ENCODE measurements around the gene WDR37.

WDR37 gene

DNA sequence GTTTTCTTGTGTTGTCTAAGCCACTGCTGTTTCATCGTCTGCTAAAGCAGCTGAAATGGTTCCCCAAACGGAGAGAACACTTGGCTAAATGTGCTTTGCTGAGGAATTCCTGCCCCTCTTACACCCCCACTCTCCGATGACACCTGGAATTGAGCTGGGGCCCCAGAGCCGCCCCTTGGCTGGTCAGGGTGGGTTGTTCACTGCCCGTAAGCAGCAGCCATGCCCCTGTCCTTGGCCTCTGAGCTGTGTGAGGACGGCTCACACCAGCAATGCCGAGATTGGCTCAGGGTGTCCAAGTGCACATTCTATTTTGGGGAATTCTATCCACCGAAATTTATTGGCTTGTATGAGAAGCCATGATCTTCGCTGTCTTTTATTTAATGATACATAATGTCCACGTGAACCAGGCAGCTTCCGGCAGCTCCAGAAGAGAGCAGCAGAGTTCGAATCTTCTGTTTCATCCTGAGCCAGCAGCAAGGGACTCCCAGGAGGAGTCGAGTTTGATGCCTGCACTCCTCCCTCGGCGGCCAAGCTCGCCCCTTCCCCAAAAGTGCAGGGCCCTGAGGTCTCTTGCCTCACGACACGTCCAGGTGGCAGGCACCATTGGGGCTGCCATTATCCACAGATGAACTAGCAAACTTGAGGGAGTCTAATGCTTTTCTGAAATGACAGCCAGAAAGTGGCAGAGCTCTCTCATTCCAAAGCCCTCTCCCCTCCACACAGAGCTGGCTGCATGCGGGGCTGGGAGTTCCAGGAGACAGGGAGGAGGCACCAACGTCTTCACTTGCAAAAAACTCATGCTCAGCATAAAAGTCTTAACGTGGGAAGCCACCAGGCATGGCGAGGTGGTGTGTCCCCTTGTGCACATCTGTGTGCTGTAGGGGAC lies 114.0 kb downstream of the WDR37 start:
- no peak for DNase-seq (ENCODE audit: low spot score)

DNA sequence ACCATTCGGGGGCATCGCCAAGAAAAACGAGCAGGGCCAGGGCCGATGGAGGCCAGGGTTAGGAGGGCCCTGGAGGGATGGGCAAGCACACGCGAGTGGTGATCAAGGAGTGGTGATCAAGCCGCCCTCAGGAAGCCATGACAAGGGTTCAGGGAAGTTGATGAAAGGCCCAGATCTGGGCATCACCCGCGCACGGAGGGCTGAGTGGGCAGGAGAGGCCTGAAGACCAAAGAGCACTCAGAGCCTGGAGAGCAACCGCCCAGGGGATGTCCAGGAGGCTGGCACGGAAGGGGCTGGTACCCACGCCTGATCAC lies 114.6 kb downstream of the WDR37 start:
- no peak for DNase-seq (ENCODE audit: low spot score)

DNA sequence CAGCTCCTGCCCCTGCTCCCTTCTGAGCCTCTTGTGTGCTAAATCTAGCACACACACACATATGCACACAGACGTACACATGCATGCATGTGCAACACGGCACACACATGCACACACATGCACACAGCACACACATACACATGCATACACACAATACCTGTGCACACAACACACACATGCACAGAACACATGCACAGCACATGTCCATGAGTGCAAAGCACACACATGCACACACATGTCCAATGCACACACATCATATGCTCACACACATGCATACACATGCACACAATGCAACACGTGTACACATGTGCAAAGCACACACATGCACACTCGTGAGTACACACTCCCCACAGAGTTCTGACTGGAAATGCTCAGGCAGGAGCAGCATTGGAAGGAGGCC lies 115.0 kb downstream of the WDR37 start:
- DNase-seq (ENCODE audit: low spot score) = no peak

DNA sequence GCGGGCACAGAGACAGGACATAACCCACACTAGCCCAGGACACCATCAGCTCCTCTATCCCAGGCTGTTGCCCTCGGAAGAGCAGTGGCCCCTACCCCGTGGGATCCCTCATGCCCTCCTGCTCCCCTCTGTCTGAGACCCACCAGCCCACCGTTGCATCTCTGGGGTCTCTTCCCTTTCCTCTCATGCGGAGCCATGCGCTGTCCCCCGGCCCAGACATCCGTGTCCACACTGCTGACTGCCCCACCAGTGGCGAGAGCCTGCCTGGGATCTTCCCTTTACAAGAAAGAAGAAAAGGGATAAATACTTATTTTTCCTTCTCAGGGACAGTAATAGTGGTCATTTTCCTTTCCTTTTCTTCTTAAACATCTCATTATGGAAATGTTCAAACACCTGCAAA lies 115.4 kb downstream of the WDR37 start:
- no peak for DNase-seq (ENCODE audit: low spot score)

- no peak for DNase-seq (ENCODE audit: low spot score)
These were observed 116.2 kb downstream of the WDR37 start for GRCh38 chr10:1172256-1172984.

DNA sequence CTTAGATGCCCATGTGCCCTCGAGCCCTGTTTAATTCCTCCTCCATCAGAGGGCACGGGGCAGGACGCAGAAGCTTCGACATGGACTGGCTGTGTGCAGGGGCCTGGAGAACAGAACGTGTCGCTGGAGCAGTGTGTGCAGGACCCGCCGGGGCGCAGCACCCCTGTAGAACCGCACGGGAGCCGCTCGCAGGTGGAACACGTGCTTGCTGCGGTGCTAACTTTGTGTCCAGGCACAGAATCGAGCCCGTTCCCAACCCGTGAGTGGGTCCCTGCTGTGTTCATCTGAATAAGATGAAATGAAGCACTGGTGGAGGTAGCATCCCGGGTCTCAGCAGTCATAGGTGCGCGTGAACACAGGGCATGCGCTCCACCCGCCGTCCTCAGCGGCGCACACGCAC lies 116.9 kb downstream of the WDR37 start:
- DNase-seq (ENCODE audit: low spot score) = no peak

DNA sequence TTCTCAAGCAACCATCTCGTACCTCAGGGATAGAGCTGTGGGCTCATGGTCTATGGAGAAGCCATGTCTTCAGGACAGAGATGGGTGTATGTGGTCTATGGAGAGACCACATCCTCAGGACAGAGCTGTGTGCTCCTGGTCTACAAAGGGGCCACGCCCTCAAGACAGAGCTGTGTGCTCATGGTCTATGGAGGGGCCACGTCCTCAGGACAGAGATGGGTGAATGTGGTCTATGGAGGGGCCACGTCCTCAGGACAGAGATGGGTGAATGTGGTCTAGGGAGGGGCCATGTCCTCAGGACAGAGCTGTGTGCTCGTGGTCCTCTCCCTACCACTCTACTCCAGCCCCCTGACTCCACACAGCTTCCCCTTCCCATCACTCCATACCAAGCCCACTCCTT lies 117.8 kb downstream of the WDR37 start:
- DNase-seq (ENCODE audit: low spot score) = no peak

DNA sequence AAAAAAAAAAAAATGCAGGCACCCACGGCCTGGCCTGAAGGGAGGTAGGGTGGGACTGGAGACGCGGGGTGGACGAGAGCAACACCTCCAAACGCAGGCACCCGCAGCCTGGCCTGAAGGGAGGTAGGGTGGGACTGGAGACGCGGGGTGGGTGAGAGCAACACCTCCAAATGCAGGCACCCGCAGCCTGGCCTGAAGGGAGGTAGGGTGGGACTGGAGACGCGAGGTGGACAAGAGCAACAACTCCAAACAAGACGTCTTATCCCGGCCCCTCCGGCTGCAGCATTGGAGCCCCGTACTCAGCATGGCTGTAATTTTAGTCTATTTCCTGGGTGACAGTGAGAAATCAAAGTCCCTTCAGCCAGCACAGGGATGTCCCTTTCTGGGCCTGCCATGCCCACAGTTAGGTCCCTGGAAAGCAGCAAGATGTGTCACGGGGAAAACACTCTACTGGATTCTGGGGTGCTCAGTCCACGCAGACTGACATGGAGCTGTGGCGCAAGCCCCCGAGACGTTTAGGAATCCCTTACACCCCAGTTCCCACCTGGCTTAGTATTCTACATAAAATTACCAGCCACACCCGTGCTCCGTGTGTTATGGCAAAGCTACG lies 119.9 kb downstream of the WDR37 start:
- DNase-seq (ENCODE audit: low spot score) = no peak

- no peak for DNase-seq (ENCODE audit: low spot score)
These were observed 121.8 kb downstream of the WDR37 start for GRCh38 chr10:1177936-1178335.

DNA sequence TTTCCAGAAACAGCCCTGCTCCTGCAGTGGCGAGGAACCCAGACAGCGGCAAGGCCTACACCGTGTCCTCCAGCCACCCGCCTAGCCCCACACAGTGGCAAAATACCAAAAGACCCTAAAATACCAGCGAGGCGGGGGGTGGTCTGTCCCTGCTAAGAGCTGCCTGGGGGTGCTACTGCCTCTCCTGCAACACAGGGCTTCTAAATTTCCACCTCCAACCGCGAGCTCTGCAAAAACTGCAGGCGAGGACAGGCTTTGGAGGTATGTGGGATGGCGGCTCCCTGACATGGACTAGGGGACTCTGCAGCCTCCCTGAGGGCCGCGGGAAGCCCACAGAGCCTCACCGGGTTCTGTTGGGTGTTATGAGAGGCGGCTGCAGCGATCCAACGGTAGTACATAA lies 122.3 kb downstream of the WDR37 start:
- no peak for DNase-seq (ENCODE audit: low spot score)

DNA sequence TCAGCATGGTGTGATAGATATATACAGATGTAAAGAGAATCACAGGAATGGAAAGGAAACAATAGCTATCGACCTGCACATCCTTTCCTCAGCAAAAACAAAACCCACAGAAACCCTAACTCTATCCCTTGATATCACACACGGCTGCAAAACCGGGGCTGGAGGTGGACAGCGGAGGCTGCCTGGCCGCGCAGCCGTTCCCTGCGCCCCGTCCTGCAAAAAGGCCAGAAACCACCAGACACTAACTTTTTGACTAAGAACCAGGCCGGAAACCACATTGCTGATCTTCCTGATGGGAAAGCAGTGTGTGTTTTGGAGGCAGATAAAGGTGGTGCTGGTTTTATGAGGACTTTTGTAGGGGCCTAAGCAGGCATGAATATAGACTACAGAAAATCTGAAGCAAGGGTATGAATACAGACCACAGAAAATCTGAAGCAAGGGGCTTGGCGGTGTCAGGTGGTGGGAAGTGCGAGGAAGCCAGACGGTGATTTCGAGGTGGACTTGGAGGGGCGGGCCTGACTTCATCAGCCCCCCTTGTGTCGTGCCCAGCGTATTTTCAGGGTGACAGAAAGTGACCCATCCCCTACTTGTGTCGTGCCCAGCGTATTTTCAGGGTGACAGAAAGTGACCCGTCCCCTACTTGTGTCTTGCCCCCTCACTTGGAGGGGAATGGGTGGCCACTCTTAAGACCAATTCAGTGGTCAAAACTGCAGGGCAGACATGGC lies 123.3 kb downstream of the WDR37 start:
- no peak for DNase-seq (ENCODE audit: low spot score)

GRCh38 chr10:1180071-1180730 lies 124.0 kb downstream of the WDR37 start:
- DNase-seq (ENCODE audit: low spot score) = no peak

- DNase-seq (ENCODE audit: low spot score) = no peak
These were observed 124.7 kb downstream of the WDR37 start for GRCh38 chr10:1180836-1181235.

Measured in kidney tubule cell (primary cell).